Lower leg skin (tissue), 3 donors: ENCODE measurements around the gene DLGAP1.

ENCODE experiments used
- POLR2A ChIP-seq, 2 donors: fragments of 450-650 bp; IDR thresholded peaks; one replicate each; pipeline ENCODE4 v1.6.1; 2016 to 2017; ENCODE audit warnings: antibody characterized with exemption in 2 of 2, mild to moderate bottlenecking in 1 of 2, moderate library complexity in 1 of 2
- TF ChIP-seq, protein P1 (sequence below), 3 donors: fragments of 450-650 bp; IDR thresholded peaks; one replicate each; pipeline ENCODE4 v1.5.1; 2016; ENCODE audit warnings: antibody characterized with exemption in 3 of 3, mild to moderate bottlenecking in 3 of 3, moderate library complexity in 2 of 3

DNA sequence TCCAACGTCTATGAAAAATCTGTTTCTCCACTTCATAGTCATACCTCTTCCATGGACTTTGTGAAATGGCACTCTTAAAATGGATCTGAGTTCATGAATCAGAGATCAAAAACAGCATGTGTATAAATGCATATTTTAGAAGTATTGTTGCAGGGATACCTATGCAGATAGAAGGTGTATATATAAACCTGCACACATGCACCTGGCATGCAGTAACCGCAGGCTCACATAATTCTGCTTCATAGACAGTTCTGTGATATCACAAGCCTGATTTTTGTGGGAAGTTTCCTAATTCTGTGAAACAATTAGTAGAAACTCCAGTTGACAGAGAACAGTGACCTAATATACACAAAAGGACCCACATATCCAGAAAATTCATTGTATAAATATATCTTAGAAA is 583.4 kb downstream of the DLGAP1 start:
- no peak for TF ChIP-seq POLR2A (IDR thresholded peaks at IDR 0.05)
- TF ChIP-seq, protein P1, sequence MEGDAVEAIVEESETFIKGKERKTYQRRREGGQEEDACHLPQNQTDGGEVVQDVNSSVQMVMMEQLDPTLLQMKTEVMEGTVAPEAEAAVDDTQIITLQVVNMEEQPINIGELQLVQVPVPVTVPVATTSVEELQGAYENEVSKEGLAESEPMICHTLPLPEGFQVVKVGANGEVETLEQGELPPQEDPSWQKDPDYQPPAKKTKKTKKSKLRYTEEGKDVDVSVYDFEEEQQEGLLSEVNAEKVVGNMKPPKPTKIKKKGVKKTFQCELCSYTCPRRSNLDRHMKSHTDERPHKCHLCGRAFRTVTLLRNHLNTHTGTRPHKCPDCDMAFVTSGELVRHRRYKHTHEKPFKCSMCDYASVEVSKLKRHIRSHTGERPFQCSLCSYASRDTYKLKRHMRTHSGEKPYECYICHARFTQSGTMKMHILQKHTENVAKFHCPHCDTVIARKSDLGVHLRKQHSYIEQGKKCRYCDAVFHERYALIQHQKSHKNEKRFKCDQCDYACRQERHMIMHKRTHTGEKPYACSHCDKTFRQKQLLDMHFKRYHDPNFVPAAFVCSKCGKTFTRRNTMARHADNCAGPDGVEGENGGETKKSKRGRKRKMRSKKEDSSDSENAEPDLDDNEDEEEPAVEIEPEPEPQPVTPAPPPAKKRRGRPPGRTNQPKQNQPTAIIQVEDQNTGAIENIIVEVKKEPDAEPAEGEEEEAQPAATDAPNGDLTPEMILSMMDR (IDR thresholded peaks at IDR 0.05): no peak
